ENCODE results near the gene URB1.

DNA sequence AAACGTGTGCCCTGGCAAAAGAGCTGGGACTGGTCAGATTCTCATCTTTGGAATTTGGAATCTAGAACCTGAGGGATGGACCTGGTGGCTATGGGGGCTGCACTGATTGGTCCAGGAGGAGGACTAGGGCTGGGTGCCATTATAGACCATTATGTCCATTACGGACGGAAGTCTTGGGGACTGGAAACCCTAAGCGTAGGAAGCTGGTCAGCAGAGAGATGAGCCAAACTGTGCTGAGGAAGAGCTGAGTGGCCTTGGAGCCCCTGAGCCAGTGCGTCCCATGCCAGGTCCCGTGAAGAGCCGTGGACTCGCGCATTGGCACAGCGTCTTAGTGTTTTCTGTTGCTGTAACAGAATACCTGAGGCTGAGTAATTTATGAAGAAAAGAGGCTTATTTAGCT is 84.1 kb downstream of the URB1 start:
- TF ChIP-seq, protein P1, sequence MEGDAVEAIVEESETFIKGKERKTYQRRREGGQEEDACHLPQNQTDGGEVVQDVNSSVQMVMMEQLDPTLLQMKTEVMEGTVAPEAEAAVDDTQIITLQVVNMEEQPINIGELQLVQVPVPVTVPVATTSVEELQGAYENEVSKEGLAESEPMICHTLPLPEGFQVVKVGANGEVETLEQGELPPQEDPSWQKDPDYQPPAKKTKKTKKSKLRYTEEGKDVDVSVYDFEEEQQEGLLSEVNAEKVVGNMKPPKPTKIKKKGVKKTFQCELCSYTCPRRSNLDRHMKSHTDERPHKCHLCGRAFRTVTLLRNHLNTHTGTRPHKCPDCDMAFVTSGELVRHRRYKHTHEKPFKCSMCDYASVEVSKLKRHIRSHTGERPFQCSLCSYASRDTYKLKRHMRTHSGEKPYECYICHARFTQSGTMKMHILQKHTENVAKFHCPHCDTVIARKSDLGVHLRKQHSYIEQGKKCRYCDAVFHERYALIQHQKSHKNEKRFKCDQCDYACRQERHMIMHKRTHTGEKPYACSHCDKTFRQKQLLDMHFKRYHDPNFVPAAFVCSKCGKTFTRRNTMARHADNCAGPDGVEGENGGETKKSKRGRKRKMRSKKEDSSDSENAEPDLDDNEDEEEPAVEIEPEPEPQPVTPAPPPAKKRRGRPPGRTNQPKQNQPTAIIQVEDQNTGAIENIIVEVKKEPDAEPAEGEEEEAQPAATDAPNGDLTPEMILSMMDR (IDR thresholded peaks at IDR 0.05): no peak
- TF ChIP-seq POLR2A (IDR thresholded peaks at IDR 0.05) (no peak), EP300 (IDR thresholded peaks at IDR 0.05) (no peak)
